CD4-positive, CD25-positive, alpha-beta regulatory T cell (primary cell): ENCODE results near the gene TINAGL1. TPM values are rescaled to one million over a fixed set of nuclear protein-coding genes. Genes with fewer than 3 reads are reported as not detected.

ENCODE experiments used
- ATAC-seq, 2 donors: fragments of 150-1000 bp; cut with Tn5 transposase; one replicate each; pipeline ENCODE4 v1.10.0; 2021; ENCODE audit warnings: low read depth in 2 of 2, moderate number of reproducible peaks in 2 of 2, moderate library complexity in 1 of 2
- DNase-seq, 3 donors: peaks; one replicate each; pipeline versions ENCODE4 v3.0.0 to v3.0.0-alpha.2; 2012 to 2022; ENCODE audit warnings: mixed read lengths in 1 of 3
- H3K27ac ChIP-seq: one replicate; pipeline ENCODE4 v1.7.0; 2013; ENCODE audit warnings: mild to moderate bottlenecking, low read length; ENCODE audit not compliant: insufficient read depth, poor library complexity, severe bottlenecking
- H3K27me3 ChIP-seq: one replicate; pipeline ENCODE4 v1.7.0; 2013; ENCODE audit warnings: low read length; ENCODE audit not compliant: control insufficient read depth, insufficient read depth
- H3K36me3 ChIP-seq: one replicate; pipeline ENCODE4 v1.7.0; 2013; ENCODE audit warnings: mild to moderate bottlenecking, low read length, moderate library complexity; ENCODE audit not compliant: control insufficient read depth, insufficient read depth
- H3K4me1 ChIP-seq: 2 replicates; pipeline ENCODE4 v1.7.0; 2013; ENCODE audit warnings: mild to moderate bottlenecking, low read length; ENCODE audit not compliant: insufficient read depth, control insufficient read depth, poor library complexity, severe bottlenecking
- H3K4me3 ChIP-seq: one replicate; pipeline ENCODE4 v1.7.0; 2013; ENCODE audit warnings: low read depth, mild to moderate bottlenecking, low read length, moderate library complexity
- H3K9me3 ChIP-seq, 2 experiments: 1 replicate in 1 of 2; 2 replicates in 1 of 2; pipeline ENCODE4 v1.7.0; 2013; ENCODE audit warnings: low read length in 2 of 2, mild to moderate bottlenecking in 1 of 2, moderate library complexity in 1 of 2; ENCODE audit not compliant: control insufficient read depth in 2 of 2
- H3K27ac Mint-ChIP-seq, 3 donors: one replicate each; pipeline ENCODE4 v1.8.0; 2020 to 2022; ENCODE audit warnings: mild to moderate bottlenecking in 3 of 3, mixed read lengths in 3 of 3, moderate library complexity in 2 of 3
- H3K27me3 Mint-ChIP-seq: one replicate; pipeline ENCODE4 v1.8.0; 2022; ENCODE audit warnings: mild to moderate bottlenecking, mixed read lengths
- H3K36me3 Mint-ChIP-seq: one replicate; pipeline ENCODE4 v1.8.0; 2020; ENCODE audit warnings: mixed read lengths
- H3K4me1 Mint-ChIP-seq, 4 donors: one replicate each; pipeline ENCODE4 v1.8.0; 2020 to 2022; ENCODE audit warnings: mixed read lengths in 4 of 4, mild to moderate bottlenecking in 1 of 4
- H3K4me3 Mint-ChIP-seq, 4 donors: one replicate each; pipeline ENCODE4 v1.8.0; 2020 to 2022; ENCODE audit warnings: mild to moderate bottlenecking in 4 of 4, mixed read lengths in 4 of 4, moderate library complexity in 3 of 4
- H3K9me3 Mint-ChIP-seq, 7 donors: one replicate each; pipeline ENCODE4 v1.8.0; 2020 to 2022; ENCODE audit warnings: mixed read lengths in 7 of 7, mild to moderate bottlenecking in 3 of 7, moderate library complexity in 2 of 7
- polyA plus RNA-seq, 4 donors: library from polyadenylated mRNA; unstranded; fragments of 300-500 nt; fragmentation: Illumina TruSeq; gene quantifications; one replicate each; pipeline ENCODE4 v1.2.3, GENCODE V29; 2021
- total RNA-seq: library from RNA; stranded (reverse); gene quantifications from one replicate; pipeline ENCODE4 v1.2.3, GENCODE V29; 2022

Gene TINAGL1
- total and polyA plus RNA-seq, 5 donors from 2014 or later: not detected

GRCh38 chr1:31618916-31619846 is 42.9 kb downstream of the TINAGL1 start:
- no peak overlapping the region for H3K4me3 ChIP-seq
- Mint-ChIP-seq H3K27me3 (peaks cover 27% of the 10 kb centered on the region), H3K4me3 (peak overlapping the region in 1 of 4 donors; percentile 19), H3K4me1 (peaks cover 0 to 12% (median 5%) of the 10 kb centered on the region in 4 donors), H3K27ac (no peak overlapping the region), H3K36me3 (peaks cover 6% of the 10 kb centered on the region), H3K9me3 (no peaks in the 10 kb centered on the region)
- no peaks in the 10 kb centered on the region for H3K36me3 ChIP-seq
- H3K9me3 ChIP-seq: no peaks in the 10 kb centered on the region
- H3K27me3 ChIP-seq: peaks cover 14% of the 10 kb centered on the region
- H3K4me1 ChIP-seq: peaks cover 9% of the 10 kb centered on the region
- no peak for ATAC-seq
- H3K27ac ChIP-seq: no peak overlapping the region
- no peak for DNase-seq

- Histone ChIP-seq H3K4me1 (peaks cover 9% of the 10 kb centered on the region), H3K27ac (no peak overlapping the region), H3K9me3 (no peaks in the 10 kb centered on the region), H3K36me3 (no peaks in the 10 kb centered on the region), H3K27me3 (peaks cover 14% of the 10 kb centered on the region), H3K4me3 (no peak overlapping the region)
- Mint-ChIP-seq H3K27me3 (peaks cover 22% of the 10 kb centered on the region), H3K9me3 (no peaks in the 10 kb centered on the region), H3K4me3 (no peak overlapping the region), H3K27ac (no peak overlapping the region), H3K4me1 (peaks cover 4 to 12% (median 8%) of the 10 kb centered on the region in 4 donors), H3K36me3 (peaks cover 6% of the 10 kb centered on the region)
- DNase-seq (no peak), ATAC-seq (no peak)
Measured at GRCh38 chr1:31620631-31621497, 44.5 kb downstream of the TINAGL1 start.

DNA sequence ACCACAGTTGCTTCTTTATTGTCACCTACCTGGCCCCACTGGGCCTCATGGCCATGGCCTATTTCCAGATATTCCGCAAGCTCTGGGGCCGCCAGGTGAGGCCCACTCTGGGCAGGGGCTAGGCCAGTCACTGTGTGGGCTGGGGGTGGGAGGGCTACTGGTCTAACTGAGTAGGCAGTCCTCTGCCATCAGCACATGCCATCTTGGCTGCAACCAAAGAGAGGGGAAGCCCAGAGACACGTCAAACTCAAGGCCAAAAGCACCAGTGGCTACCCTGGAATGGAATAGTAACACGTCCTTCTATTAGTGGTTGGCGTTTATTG is 45.1 kb downstream of the TINAGL1 start:
- Histone ChIP-seq H3K4me3 (no peak overlapping the region), H3K27me3 (peaks cover 9% of the 10 kb centered on the region), H3K4me1 (peaks cover 9% of the 10 kb centered on the region), H3K27ac (no peak overlapping the region), H3K36me3 (no peaks in the 10 kb centered on the region), H3K9me3 (no peaks in the 10 kb centered on the region)
- Mint-ChIP-seq H3K4me1 (peaks cover 4 to 12% (median 8%) of the 10 kb centered on the region in 4 donors), H3K36me3 (peaks cover 6% of the 10 kb centered on the region), H3K27ac (no peak overlapping the region), H3K9me3 (no peaks in the 10 kb centered on the region), H3K4me3 (no peak overlapping the region), H3K27me3 (peaks cover 18% of the 10 kb centered on the region)
- no peak for ATAC-seq
- no peak for DNase-seq

GRCh38 chr1:31621847-31622730 is 45.8 kb downstream of the TINAGL1 start:
- Mint-ChIP-seq H3K4me3 (no peak overlapping the region), H3K4me1 (peaks cover 4 to 11% (median 7%) of the 10 kb centered on the region in 4 donors), H3K27ac (no peak overlapping the region), H3K9me3 (no peaks in the 10 kb centered on the region), H3K27me3 (peaks cover 12% of the 10 kb centered on the region), H3K36me3 (peaks cover 9% of the 10 kb centered on the region)
- H3K9me3 ChIP-seq: no peaks in the 10 kb centered on the region
- no peaks in the 10 kb centered on the region for H3K36me3 ChIP-seq
- peaks cover 9% of the 10 kb centered on the region for H3K4me1 ChIP-seq
- no peak for ATAC-seq
- peaks cover 9% of the 10 kb centered on the region for H3K27me3 ChIP-seq
- no peak for DNase-seq
- no peak overlapping the region for H3K4me3 ChIP-seq
- H3K27ac ChIP-seq: no peak overlapping the region

- Mint-ChIP-seq H3K27me3 (peaks cover 9% of the 10 kb centered on the region), H3K4me3 (no peak overlapping the region), H3K4me1 (peaks cover 4 to 9% (median 5%) of the 10 kb centered on the region in 4 donors), H3K9me3 (peaks cover 0 to 2% (median 0%) of the 10 kb centered on the region in 7 donors), H3K27ac (peak overlapping the region in 1 of 3 donors; percentile 85), H3K36me3 (peaks cover 14% of the 10 kb centered on the region)
- no peak for ATAC-seq
- Histone ChIP-seq H3K27me3 (peaks cover 9% of the 10 kb centered on the region), H3K4me1 (peaks cover 2% of the 10 kb centered on the region), H3K27ac (no peak overlapping the region), H3K36me3 (peaks cover 3% of the 10 kb centered on the region), H3K4me3 (no peak overlapping the region), H3K9me3 (no peaks in the 10 kb centered on the region)
- DNase-seq: no peak
Measured at GRCh38 chr1:31623365-31623764, 47.0 kb downstream of the TINAGL1 start.

- H3K27ac ChIP-seq: no peak overlapping the region
- Mint-ChIP-seq H3K36me3 (peaks cover 21% of the 10 kb centered on the region), H3K27me3 (no peaks in the 10 kb centered on the region), H3K4me1 (peaks cover under 1 to 9% (median 5%) of the 10 kb centered on the region in 4 donors), H3K9me3 (peaks cover 0 to 2% (median 0%) of the 10 kb centered on the region in 7 donors), H3K27ac (peak overlapping the region in 1 of 3 donors; percentile 85), H3K4me3 (no peak overlapping the region)
- peaks cover 13% of the 10 kb centered on the region for H3K36me3 ChIP-seq
- H3K4me1 ChIP-seq: no peaks in the 10 kb centered on the region
- H3K27me3 ChIP-seq: peaks cover 4% of the 10 kb centered on the region
- no peaks in the 10 kb centered on the region for H3K9me3 ChIP-seq
- DNase-seq (no peak), ATAC-seq (no peak)
- no peak overlapping the region for H3K4me3 ChIP-seq
Measured at GRCh38 chr1:31624309-31624708, 48.0 kb downstream of the TINAGL1 start.
